Gastrocnemius medialis (tissue), 4 donors: ENCODE data around the gene KRAS. TPM values are rescaled to one million over a fixed set of nuclear protein-coding genes. Genes with fewer than 3 reads are reported as not detected.

Source experiments
- ATAC-seq, 2 donors: fragments of 150-250 bp; one replicate each; pipeline ENCODE4 v1.9.1; 2016
- DNase-seq, 2 donors: peaks; one replicate each; pipeline ENCODE4 v3.0.0-alpha.2; 2019
- H3K27ac ChIP-seq, 4 donors: fragments of 200-600 bp; sonication (generic); 1 replicate in 1 of 4; 2 replicates in 3 of 4; pipeline ENCODE4 v1.5.1; 2016 to 2018; ENCODE audit warnings: mild to moderate bottlenecking in 2 of 4, moderate library complexity in 1 of 4
- H3K27me3 ChIP-seq, 3 donors: fragments of 200-600 bp; sonication (generic) in 2 of 3; 1 replicate in 1 of 3; 2 replicates in 2 of 3; pipeline versions ENCODE4 v1.5.1 to v1.6.0; 2016 to 2019; ENCODE audit warnings: mild to moderate bottlenecking in 1 of 3, moderate library complexity in 1 of 3
- H3K36me3 ChIP-seq, 2 donors: fragments of 200-600 bp; sonication (generic) in 1 of 2; one replicate each; pipeline ENCODE4 v1.5.1; 2017 to 2018
- H3K4me1 ChIP-seq, 2 donors: fragments of 200-600 bp; sonication (generic) in 1 of 2; one replicate each; pipeline ENCODE4 v1.5.1; 2016 to 2017; ENCODE audit warnings: mild to moderate bottlenecking in 2 of 2
- H3K4me3 ChIP-seq, 4 donors: fragments of 200-600 bp; sonication (generic) in 3 of 4; 1 replicate in 1 of 4; 2 replicates in 3 of 4; pipeline ENCODE4 v1.5.1; 2016 to 2019; ENCODE audit warnings: mild to moderate bottlenecking in 2 of 4
- H3K9me3 ChIP-seq, 3 donors: fragments of 200-600 bp; sonication (generic) in 2 of 3; 1 replicate in 1 of 3; 2 replicates in 2 of 3; pipeline ENCODE4 v1.5.1; 2016 to 2019
- CTCF ChIP-seq, 5 experiments: fragments of 450-650 bp in 3 of 5; fragments of 200-600 bp in 2 of 5; sonication (generic) in 2 of 5; IDR thresholded peaks in 4 of 5; conservative IDR thresholded peaks in 1 of 5; 1 replicate in 4 of 5; 2 replicates in 1 of 5; pipeline ENCODE4 v1.5.1; 2016 to 2019; ENCODE audit warnings: antibody characterized with exemption in 5 of 5, mild to moderate bottlenecking in 3 of 5, moderate library complexity in 3 of 5
- POLR2A ChIP-seq, 2 donors: fragments of 450-650 bp; IDR thresholded peaks; one replicate each; pipeline ENCODE4 v1.6.1; 2017; ENCODE audit warnings: antibody characterized with exemption in 2 of 2, mild to moderate bottlenecking in 2 of 2, moderate library complexity in 2 of 2
- in situ Hi-C, 4 donors: fragments of 200-750 bp; cut with MboI; loops; one replicate each; pipeline versions ENCODE4 v1.15.0 to v1.8.0; 2017; ENCODE audit warnings: low sequenced_read_pairs in 4 of 4
- intact Hi-C: fragments of 100-400 bp; cut with DNase I; formaldehyde crosslinking; loops from one replicate; pipeline ENCODE4 v1.15.1; 2023; ENCODE audit warnings: low total_unique reads
- total RNA-seq, 4 donors: library from RNA; depleted of rRNA; stranded (reverse); fragments of >200 nt; gene quantifications; one replicate each; pipeline versions ENCODE4 v1.1.0 to v1.2.3, GENCODE V29; 2016

The KRAS gene
- total RNA-seq, 4 donors from 2014 or later, result 7.0 to 9.5 (median 8.0) TPM

DNA sequence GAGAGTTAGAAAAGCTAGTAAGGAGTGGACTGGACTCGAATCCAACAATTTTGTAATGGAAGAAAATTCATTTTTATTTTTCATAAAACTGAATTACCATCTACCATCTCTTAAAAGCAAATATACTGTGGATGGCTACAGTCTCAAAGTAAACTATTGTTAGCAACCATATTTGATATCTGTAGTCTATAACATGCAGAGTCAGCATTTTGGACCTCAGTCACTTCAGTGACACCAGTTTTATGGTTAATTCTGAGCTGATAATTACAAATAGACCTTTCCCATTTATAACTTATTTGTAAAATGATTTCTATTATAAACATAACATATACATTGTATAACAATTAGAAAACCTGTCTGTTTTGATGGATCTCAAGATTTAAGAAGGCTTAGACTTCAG is 2.0 kb downstream of the KRAS start:
- H3K36me3 ChIP-seq, result no peaks in the 10 kb centered on the region
- no peak overlapping the region for H3K27ac ChIP-seq
- DNase-seq (no peak), ATAC-seq (no peak)
- peaks cover 10 to 22% of the 10 kb centered on the region in 2 donors for H3K4me1 ChIP-seq
- no peaks in the 10 kb centered on the region for H3K9me3 ChIP-seq
- in situ Hi-C loops (loop anchor here in 2 of 4 donors (5.0 to 10.0 kb wide), 2 partner anchors 46 to 54 kb away; partner anchors contain the start of genes DNAI7 (in 1 of the 2) and ETFRF1 (in 1 of the 2)), intact Hi-C loops (no loop called here)
- H3K4me3 ChIP-seq, result no peak overlapping the region
- TF ChIP-seq POLR2A (IDR thresholded peaks at IDR 0.05), result no peak
- TF ChIP-seq CTCF (IDR thresholded peaks at IDR 0.05 in 4 of 5, conservative IDR thresholded peaks at IDR 0.05 in 1 of 5), result no peak
- H3K27me3 ChIP-seq, result no peaks in the 10 kb centered on the region

GRCh38 chr12:25248137-25248536 is 2.6 kb downstream of the KRAS start:
- no peaks in the 10 kb centered on the region for H3K36me3 ChIP-seq
- no peaks in the 10 kb centered on the region for H3K9me3 ChIP-seq
- no peak for TF ChIP-seq CTCF (IDR thresholded peaks at IDR 0.05 in 4 of 5, conservative IDR thresholded peaks at IDR 0.05 in 1 of 5)
- TF ChIP-seq POLR2A (IDR thresholded peaks at IDR 0.05), result no peak
- intact Hi-C loops (no loop called here), in situ Hi-C loops (loop anchor here in 2 of 4 donors (5.0 to 10.0 kb wide), 2 partner anchors 46 to 53 kb away; partner anchors contain the start of genes DNAI7 (in 1 of the 2) and ETFRF1 (in 1 of the 2))
- no peak for ATAC-seq
- H3K27ac ChIP-seq, result no peak overlapping the region
- H3K4me3 ChIP-seq, result no peak overlapping the region
- H3K27me3 ChIP-seq, result no peaks in the 10 kb centered on the region
- no peak for DNase-seq
- peaks cover 10 to 22% of the 10 kb centered on the region in 2 donors for H3K4me1 ChIP-seq

DNA sequence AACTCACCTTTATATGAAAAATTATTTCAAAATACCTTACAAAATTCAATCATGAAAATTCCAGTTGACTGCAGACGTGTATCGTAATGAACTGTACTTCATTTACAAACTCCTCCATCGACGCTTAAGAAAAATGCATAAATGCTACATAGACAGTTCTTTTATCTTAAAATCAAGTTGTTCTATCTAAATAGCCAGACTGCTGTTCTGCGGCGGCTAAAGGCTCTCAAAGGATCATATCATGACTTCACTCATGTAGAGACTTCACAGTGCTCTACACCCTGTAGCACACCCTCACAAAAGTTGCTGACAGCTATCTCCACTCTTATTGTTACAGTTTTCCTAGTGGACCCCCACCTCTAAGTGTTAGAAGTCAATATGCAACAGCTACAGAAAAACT is 5.2 kb downstream of the KRAS start:
- Histone ChIP-seq H3K4me1 (peaks cover 12 to 16% of the 10 kb centered on the region in 2 donors), H3K27me3 (no peaks in the 10 kb centered on the region), H3K9me3 (no peaks in the 10 kb centered on the region), H3K4me3 (no peak overlapping the region), H3K27ac (no peak overlapping the region), H3K36me3 (no peaks in the 10 kb centered on the region)
- DNase-seq (no peak), ATAC-seq (no peak)
- no peak for TF ChIP-seq POLR2A (IDR thresholded peaks at IDR 0.05)
- no peak for TF ChIP-seq CTCF (IDR thresholded peaks at IDR 0.05 in 4 of 5, conservative IDR thresholded peaks at IDR 0.05 in 1 of 5)
- intact Hi-C loops, result no loop called here
- in situ Hi-C loops, result loop anchor here in 2 of 4 donors (5.0 to 10.0 kb wide), 2 partner anchors 43 to 51 kb away; partner anchors contain the start of genes DNAI7 (in 1 of the 2) and ETFRF1 (in 1 of the 2)

DNA sequence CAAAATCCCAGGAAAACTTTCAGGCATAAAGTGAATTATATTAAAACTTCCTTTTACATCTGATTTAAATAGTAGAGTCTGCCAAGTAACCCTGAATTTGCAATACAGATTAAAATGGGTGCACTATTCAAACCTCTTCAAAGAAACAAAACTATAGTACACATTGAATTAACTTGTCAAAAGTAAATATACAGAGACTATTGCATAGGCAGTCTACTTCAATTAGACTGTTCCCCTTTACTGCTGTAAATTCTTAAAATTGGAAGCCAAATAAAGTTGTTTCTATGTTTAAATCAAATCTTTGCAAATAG is 7.1 kb downstream of the KRAS start:
- intact Hi-C loops, result no loop called here
- DNase-seq, result no peak
- H3K9me3 ChIP-seq, result no peaks in the 10 kb centered on the region
- no peak overlapping the region for H3K4me3 ChIP-seq
- no peaks in the 10 kb centered on the region for H3K27me3 ChIP-seq
- no peak for ATAC-seq
- no peak overlapping the region for H3K27ac ChIP-seq
- peaks cover 3 to 6% of the 10 kb centered on the region in 2 donors for H3K4me1 ChIP-seq
- TF ChIP-seq CTCF (IDR thresholded peaks at IDR 0.05 in 4 of 5, conservative IDR thresholded peaks at IDR 0.05 in 1 of 5) (no peak), POLR2A (IDR thresholded peaks at IDR 0.05) (no peak)
- in situ Hi-C loops, result loop anchor here in 1 of 4 donors (10.0 kb wide), 1 partner anchor 49 kb away; the partner anchor contains the start of genes DNAI7 and ETFRF1
- H3K36me3 ChIP-seq, result no peaks in the 10 kb centered on the region
